ENCODE data around the gene DAP.

DAP gene

DNA sequence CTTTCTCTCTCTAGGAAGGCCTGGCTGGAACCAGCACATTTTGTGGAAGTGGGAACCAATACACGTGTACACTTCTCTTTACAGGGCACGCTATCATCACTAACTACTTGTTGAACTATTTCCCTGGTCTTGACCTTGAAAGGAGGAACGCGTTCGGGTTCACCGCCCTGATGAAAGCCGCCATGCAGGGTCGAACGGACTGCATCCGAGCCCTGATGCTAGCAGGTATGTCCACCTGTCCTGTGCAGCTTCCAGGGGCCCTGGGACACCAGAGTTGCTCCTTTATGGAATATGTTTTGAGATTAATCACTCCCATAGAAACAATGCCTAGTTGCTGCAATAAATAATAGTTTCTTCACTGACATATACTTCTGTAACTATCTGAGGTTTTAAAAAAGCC lies 123.1 kb downstream of the DAP start:
- H3K4me3 ChIP-seq: no peak overlapping the region
- intact Hi-C loops (cut with DNase I; ENCODE audit: low total_unique reads): no loop called here
- no peak overlapping the region for H3K27ac ChIP-seq
- H3K4me1 ChIP-seq: no peaks in the 10 kb centered on the region
- no peaks in the 10 kb centered on the region for H3K9me3 ChIP-seq
- no peaks in the 10 kb centered on the region for H3K36me3 ChIP-seq
- no peak for TF ChIP-seq CTCF (IDR thresholded peaks at IDR 0.05)
- no peaks in the 10 kb centered on the region for H3K27me3 ChIP-seq
- DNase-seq: no peak

DNA sequence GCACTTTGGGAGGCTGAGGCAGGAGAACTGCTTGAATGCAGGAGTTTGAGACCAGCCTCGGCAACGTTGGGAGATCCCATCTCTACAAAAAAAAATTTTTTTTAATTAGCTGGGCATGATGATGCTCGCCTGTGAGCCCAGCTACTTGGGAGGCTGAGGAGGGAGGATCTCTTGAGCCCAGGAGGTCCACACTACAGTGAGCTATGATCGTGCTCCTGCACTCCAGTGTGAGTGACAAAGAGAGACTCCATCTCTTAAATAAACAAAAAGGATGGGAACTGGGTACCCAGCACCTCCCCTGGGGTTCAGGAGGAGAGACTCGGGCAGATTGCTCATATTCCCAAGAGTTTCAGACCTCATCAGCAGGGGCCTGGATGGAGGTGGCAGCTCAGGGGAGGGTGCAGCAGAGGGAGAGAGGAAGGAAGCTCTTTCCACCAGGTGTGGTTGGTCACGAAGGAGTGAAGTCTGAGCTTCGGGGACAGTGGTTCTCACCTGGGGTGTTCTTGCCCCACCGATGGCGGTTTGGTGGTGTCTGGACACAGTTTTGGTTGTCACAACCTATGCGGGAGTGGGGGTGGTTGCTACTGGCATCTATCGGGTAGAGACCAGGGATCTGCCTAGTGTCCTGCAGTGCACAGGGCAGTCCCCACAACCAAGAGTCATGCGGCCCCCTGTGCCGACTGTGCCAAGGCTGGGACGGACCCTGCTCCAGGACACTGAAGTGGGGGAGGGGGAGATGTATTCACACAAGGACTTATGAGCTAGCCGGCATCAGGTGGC lies 124.5 kb downstream of the DAP start:
- no peaks in the 10 kb centered on the region for H3K9me3 ChIP-seq
- no peak for TF ChIP-seq CTCF (IDR thresholded peaks at IDR 0.05)
- H3K4me3 ChIP-seq: no peak overlapping the region
- intact Hi-C loops (cut with DNase I; ENCODE audit: low total_unique reads): no loop called here
- no peak for DNase-seq
- no peaks in the 10 kb centered on the region for H3K4me1 ChIP-seq
- H3K36me3 ChIP-seq: no peaks in the 10 kb centered on the region
- H3K27ac ChIP-seq: no peak overlapping the region
- H3K27me3 ChIP-seq: no peaks in the 10 kb centered on the region

GRCh38 chr5:10635867-10636350 lies 125.1 kb downstream of the DAP start:
- TF ChIP-seq CTCF (IDR thresholded peaks at IDR 0.05): no peak
- no peaks in the 10 kb centered on the region for H3K9me3 ChIP-seq
- no peaks in the 10 kb centered on the region for H3K4me1 ChIP-seq
- no peaks in the 10 kb centered on the region for H3K36me3 ChIP-seq
- H3K4me3 ChIP-seq: no peak overlapping the region
- no peaks in the 10 kb centered on the region for H3K27me3 ChIP-seq
- intact Hi-C loops (cut with DNase I; ENCODE audit: low total_unique reads): no loop called here
- no peak for DNase-seq
- H3K27ac ChIP-seq: no peak overlapping the region

DNA sequence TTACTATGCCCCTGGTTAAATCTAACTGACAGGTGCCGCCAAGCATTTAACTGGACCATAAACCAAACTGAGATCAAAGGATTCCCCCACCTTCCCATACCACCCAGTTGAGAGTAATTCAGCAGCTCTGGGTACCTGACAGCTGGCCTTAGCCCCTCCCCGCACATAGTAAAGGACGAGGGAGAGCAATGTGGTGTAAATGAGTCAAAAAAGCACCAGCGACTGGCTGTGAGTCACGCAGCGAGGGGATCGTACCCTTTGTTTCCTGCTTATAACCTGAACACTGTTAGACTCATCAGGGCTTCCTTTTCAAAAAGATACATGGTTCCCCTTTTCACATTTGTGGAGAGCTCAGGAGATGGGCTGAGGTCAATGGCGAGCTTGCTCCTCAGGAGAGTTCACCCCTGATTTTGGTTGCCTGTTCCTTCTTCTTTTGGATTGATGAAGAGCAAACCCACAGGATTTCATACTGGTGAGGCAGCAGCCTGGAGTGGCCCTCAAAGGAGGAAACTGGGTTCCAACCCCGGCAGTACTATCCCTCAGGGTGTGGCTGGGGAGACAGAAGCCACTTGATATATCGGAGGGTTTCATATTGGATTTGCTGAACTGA lies 125.7 kb downstream of the DAP start:
- H3K27me3 ChIP-seq: no peaks in the 10 kb centered on the region
- no peaks in the 10 kb centered on the region for H3K36me3 ChIP-seq
- no peak overlapping the region for H3K4me3 ChIP-seq
- no peak for DNase-seq
- intact Hi-C loops (cut with DNase I; ENCODE audit: low total_unique reads): no loop called here
- no peaks in the 10 kb centered on the region for H3K4me1 ChIP-seq
- no peaks in the 10 kb centered on the region for H3K9me3 ChIP-seq
- TF ChIP-seq CTCF (IDR thresholded peaks at IDR 0.05): no peak
- no peak overlapping the region for H3K27ac ChIP-seq

DNA sequence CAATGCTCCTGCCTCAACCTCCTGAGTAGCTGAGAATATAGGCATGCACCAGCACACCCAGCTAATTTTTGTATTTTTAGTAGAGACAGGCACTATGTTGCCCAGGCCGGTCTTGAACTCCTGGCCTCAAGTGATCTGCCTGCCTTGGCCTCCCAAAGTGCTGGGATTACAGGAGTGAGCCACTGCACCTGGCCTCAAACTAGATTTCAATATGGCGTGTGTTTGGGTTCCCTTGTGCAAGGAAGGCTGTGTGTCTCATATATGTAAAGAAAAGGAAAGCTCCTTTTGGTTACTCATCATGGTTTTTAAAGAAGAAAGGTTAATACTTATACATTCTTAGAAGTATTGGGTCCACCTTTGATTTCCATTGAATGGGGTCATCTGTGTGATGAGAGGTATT lies 126.5 kb downstream of the DAP start:
- no peak for DNase-seq
- H3K27ac ChIP-seq: no peak overlapping the region
- intact Hi-C loops (cut with DNase I; ENCODE audit: low total_unique reads): no loop called here
- H3K4me1 ChIP-seq: no peaks in the 10 kb centered on the region
- no peak for TF ChIP-seq CTCF (IDR thresholded peaks at IDR 0.05)
- H3K9me3 ChIP-seq: no peaks in the 10 kb centered on the region
- H3K27me3 ChIP-seq: no peaks in the 10 kb centered on the region
- no peak overlapping the region for H3K4me3 ChIP-seq
- H3K36me3 ChIP-seq: no peaks in the 10 kb centered on the region

Data from tibial artery (tissue), 4 donors.